Neural cell (in vitro differentiated cells): Measurements from ENCODE around the gene NLGN4Y.

ENCODE experiments used
- CTCF ChIP-seq: fragments of 450-650 bp; IDR thresholded peaks from 2 replicates; pipeline ENCODE4 v1.5.1; 2014; ENCODE audit warnings: antibody characterized with exemption, mild to moderate bottlenecking, moderate library complexity; ENCODE audit not compliant: poor library complexity, severe bottlenecking
- EP300 ChIP-seq: fragments of 450-650 bp; conservative IDR thresholded peaks from 2 replicates; pipeline ENCODE4 v1.6.1; 2014; ENCODE audit warnings: antibody characterized with exemption, mild to moderate bottlenecking, moderate library complexity; ENCODE audit not compliant: poor library complexity, severe bottlenecking
- MXI1 ChIP-seq: fragments of 450-650 bp; conservative IDR thresholded peaks from 2 replicates; pipeline ENCODE4 v1.6.1; 2014; ENCODE audit warnings: antibody characterized with exemption, mild to moderate bottlenecking; ENCODE audit not compliant: poor library complexity, severe bottlenecking
- POLR2AphosphoS5 ChIP-seq: IDR thresholded peaks from 2 replicates; pipeline ENCODE4 v1.6.1; 2012
- REST ChIP-seq: IDR thresholded peaks from 2 replicates; pipeline ENCODE4 v1.6.1; 2012; ENCODE audit warnings: borderline replicate concordance
- SMC3 ChIP-seq: fragments of 450-650 bp; conservative IDR thresholded peaks from 2 replicates; pipeline ENCODE4 v1.6.1; 2014; ENCODE audit warnings: antibody characterized with exemption, mild to moderate bottlenecking, moderate library complexity; ENCODE audit not compliant: poor library complexity
- TAF1 ChIP-seq: IDR thresholded peaks from 2 replicates; pipeline ENCODE4 v1.6.1; 2012; ENCODE audit warnings: low read depth

GRCh38 chrY:14763600-14763999, 239.3 kb downstream of the NLGN4Y start:
- TF ChIP-seq CTCF (no peak), MXI1 (no peak), EP300 (no peak), REST (no peak), POLR2AphosphoS5 (no peak), SMC3 (no peak), TAF1 (no peak)
